GM12878 (cell line): ENCODE data around the gene COL1A2. TPM values are rescaled to one million over a fixed set of nuclear protein-coding genes. Genes with fewer than 3 reads are reported as not detected.

ENCODE experiments used
- ATAC-seq: fragments of 200-7000 bp; cut with Tn5 transposase; 3 replicates; pipeline ENCODE4 v1.9.1; 2020; ENCODE audit warnings: mild to moderate bottlenecking, moderate library complexity
- BruUV-seq: library from RNA; stranded (reverse); fragments of 400-500 nt; replicated peaks from 2 replicates; lab custom pipeline; 2021; lab: Mats Ljungman, UMichigan
- CTCF ChIA-PET: fragments of 300-600 bp; sonication (Branson Sonifier 250); formaldehyde crosslinking; extraction: SDS; loops from one replicate; lab custom pipeline; 2021; ENCODE audit warnings: inconsistent platforms; lab: Yijun Ruan, JAX
- POLR2A ChIA-PET: fragments of 350-600 bp; formaldehyde crosslinking; extraction: SDS; loops from one replicate; lab custom pipeline; 2021; ENCODE audit warnings: inconsistent platforms; lab: Charles Lee
- RAD21 ChIA-PET: fragments of 300-600 bp; sonication (Branson Sonifier 250); formaldehyde crosslinking; loops from one replicate; lab custom pipeline; 2023; ENCODE audit warnings: antibody characterized with exemption; ENCODE audit not compliant: unreplicated experiment; lab: Charles Lee
- SMC1A ChIA-PET: fragments of 300-600 bp; sonication (Branson Sonifier 250); formaldehyde crosslinking; loops from one replicate; lab custom pipeline; 2023; ENCODE audit not compliant: unreplicated experiment, uncharacterized antibody; lab: Charles Lee
- DNase-seq: peaks from one replicate; pipeline ENCODE4 v3.0.0-alpha.2; 2011; ENCODE audit warnings: low read depth, low spot score
- FAIRE-seq: peaks from 3 replicates; lab custom pipeline; 2011; peaks lifted over from hg19 to GRCh38; lab: Jason Lieb, UNC
- H2AFZ ChIP-seq: 2 replicates; pipeline ENCODE4 v1.6.0; 2011; ENCODE audit warnings: low read depth, low read length, control low read depth; ENCODE audit not compliant: control insufficient read depth
- H3K27ac ChIP-seq: 2 replicates; pipeline ENCODE4 v1.5.1; 2011; ENCODE audit warnings: control low read depth; ENCODE audit not compliant: control insufficient read depth, insufficient read depth
- H3K27me3 ChIP-seq, 2 experiments: replicated peaks in 1 of 2; 2 replicates each; pipeline versions ENCODE4 v1.6.0 to v1.6.1; 2011; ENCODE audit warnings: low read length in 1 of 2; ENCODE audit not compliant: control insufficient read depth in 2 of 2, insufficient read depth in 2 of 2
- H3K36me3 ChIP-seq, 2 experiments: 2 replicates each; pipeline ENCODE4 v1.5.1; 2011; ENCODE audit warnings: low read length in 1 of 2; ENCODE audit not compliant: control insufficient read depth in 2 of 2, insufficient read depth in 2 of 2
- H3K4me1 ChIP-seq: 2 replicates; pipeline ENCODE4 v1.6.1; 2011; ENCODE audit warnings: mild to moderate bottlenecking, low read length, moderate library complexity, mixed read lengths; ENCODE audit not compliant: control insufficient read depth, insufficient read depth
- H3K4me2 ChIP-seq: 2 replicates; pipeline ENCODE4 v1.6.0; 2011; ENCODE audit warnings: control low read depth; ENCODE audit not compliant: control insufficient read depth, insufficient read depth
- H3K4me3 ChIP-seq: fragments of 200-600 bp; sonication (generic); 2 replicates; pipeline ENCODE4 v1.5.1; 2016
- H3K79me2 ChIP-seq: 2 replicates; pipeline ENCODE4 v1.6.0; 2011; ENCODE audit warnings: low read length; ENCODE audit not compliant: control insufficient read depth, insufficient read depth
- H3K9ac ChIP-seq: 2 replicates; pipeline ENCODE4 v1.8.0; 2011; ENCODE audit warnings: low read length, control low read depth, mixed read lengths; ENCODE audit not compliant: control insufficient read depth, insufficient read depth
- H3K9me3 ChIP-seq: replicated peaks from 3 replicates; pipeline ENCODE4 v1.5.1; 2011; ENCODE audit warnings: mild to moderate bottlenecking, low read length; ENCODE audit not compliant: control insufficient read depth, insufficient read depth
- H4K20me1 ChIP-seq: 2 replicates; pipeline ENCODE4 v1.6.0; 2011; ENCODE audit not compliant: control insufficient read depth, insufficient read depth
- ASH2L ChIP-seq: fragments of 300-600, 200-600 bp; sonication (generic); IDR thresholded peaks from 2 replicates; pipeline ENCODE4 v1.6.1; 2017; ENCODE audit warnings: low read depth, mild to moderate bottlenecking, borderline replicate concordance
- BCL11A ChIP-seq: IDR thresholded peaks from 2 replicates; pipeline ENCODE4 v1.6.1; 2011; ENCODE audit warnings: low read depth, low read length
- CBX3 ChIP-seq: fragments of 200-600 bp; sonication (generic); IDR thresholded peaks from 2 replicates; pipeline ENCODE4 v1.6.1; 2016; ENCODE audit warnings: low read depth, borderline replicate concordance
- CEBPB ChIP-seq, 2 experiments: fragments of 150-350 bp in 1 of 2; IDR thresholded peaks; 2 replicates each; pipeline ENCODE4 v1.6.1; 2012 to 2014; ENCODE audit warnings: low read depth in 2 of 2, low read length in 2 of 2, borderline replicate concordance in 1 of 2, inconsistent platforms in 1 of 2
- CREM ChIP-seq: IDR thresholded peaks from 2 replicates; pipeline ENCODE4 v1.6.1; 2014; ENCODE audit warnings: antibody characterized with exemption, low read depth
- CUX1 ChIP-seq: IDR thresholded peaks from 2 replicates; pipeline ENCODE4 v1.6.1; 2012; ENCODE audit warnings: improper control_type of control experiment, low read depth, low read length; ENCODE audit not compliant: insufficient replicate concordance
- EP300 ChIP-seq, 2 experiments: fragments of 150-350 bp in 1 of 2; IDR thresholded peaks; 2 replicates each; pipeline ENCODE4 v1.6.1; 2011 to 2012; ENCODE audit warnings: low read depth in 2 of 2, low read length in 2 of 2, borderline replicate concordance in 1 of 2, improper control_type of control experiment in 1 of 2, inconsistent platforms in 1 of 2; ENCODE audit not compliant: control insufficient read depth in 1 of 2
- MLLT1 ChIP-seq: fragments of 450-650 bp; IDR thresholded peaks from 2 replicates; pipeline ENCODE4 v1.6.1; 2016; ENCODE audit warnings: mild to moderate bottlenecking
- POLR2AphosphoS2 ChIP-seq: IDR thresholded peaks from 2 replicates; pipeline ENCODE4 v1.6.1; 2011; ENCODE audit warnings: low read depth, mild to moderate bottlenecking, low read length, improper control_type of control experiment, moderate library complexity
- USF1 ChIP-seq: IDR thresholded peaks from 2 replicates; pipeline ENCODE4 v1.6.1; 2011; ENCODE audit warnings: borderline replicate concordance, low read depth, mild to moderate bottlenecking, moderate library complexity, mixed read lengths, low read length; ENCODE audit not compliant: insufficient read depth; ENCODE audit errors: extremely low read length
- ZNF687 ChIP-seq: fragments of 450-650 bp; IDR thresholded peaks from 2 replicates; pipeline ENCODE4 v1.6.1; 2017; ENCODE audit warnings: mild to moderate bottlenecking, moderate library complexity
- WGBS: methylation state at CpG from one replicate; pipeline ENCODE4 v1.1.6; 2016; ENCODE audit warnings: low lambda C conversion rate; ENCODE audit not compliant: insufficient replicate concordance, insufficient coverage; ENCODE audit errors: missing lambda C conversion rate; 5-methylcytosine and 5-hydroxymethylcytosine counted together
- in situ Hi-C: fragments of 300-500 bp; cut with MboI; formaldehyde crosslinking; loops from 9 replicates; pipeline ENCODE4 v1.14.3; 2018; ENCODE audit warnings: mixed read lengths
- intact Hi-C: fragments of 100-400 bp; cut with micrococcal nuclease; formaldehyde crosslinking; loops from one replicate; pipeline ENCODE4 v1.14.2; 2022; ENCODE audit not compliant: unreplicated experiment
- polyA plus RNA-seq, 11 experiments: library from polyadenylated mRNA; depleted of rRNA in 4 of 11; unstranded in 6 of 11; stranded (reverse) in 5 of 11; fragments of >200 nt; fragmentation: Nextera tagmentation in 4 of 11; fragmentation: Illumina TruSeq in 1 of 11; extraction: Ambion mirVana in 4 of 11; extraction: Trizol in 1 of 11; gene quantifications; 1 replicate in 1 of 11; 2 replicates in 10 of 11; pipeline versions ENCODE4 v1.2.1 to v1.2.3, GENCODE V29; 2011 to 2016; ENCODE audit warnings: inconsistent platforms in 2 of 11, missing spikeins in 2 of 11, low read depth in 1 of 11
- total RNA-seq, 4 experiments: library from RNA; depleted of rRNA in 3 of 4; stranded (reverse); fragments of >200 nt in 3 of 4; fragmentation: Illumina TruSeq in 1 of 4; extraction: Trizol in 1 of 4; gene quantifications; 2 replicates each; pipeline versions ENCODE4 v1.2.1 to v1.2.3, GENCODE V29; 2013 to 2021

The COL1A2 gene
- total and polyA plus RNA-seq, 10 of the 15 experiments (the other 5 are each of a cell fraction or from before 2014, with no cell fraction given) = 0.03 to 2.5 (median 0.76) TPM; not detected in 4

GRCh38 chr7:94458041-94458440 is 63.3 kb downstream of the COL1A2 start:
- H4K20me1 ChIP-seq = no peaks in the 10 kb centered on the region
- no TSS peak for BruUV-seq
- H3K9ac ChIP-seq = no peak overlapping the region
- no peaks in the 10 kb centered on the region for H3K4me1 ChIP-seq
- ChIA-PET CTCF (interaction anchor here (1.9 to 2.2 kb wide), 2 partner anchors 9 to 15 kb away, joined by 5 to 18 read pairs; no protein-coding TSS in a partner anchor), SMC1A (interaction anchor here (1.1 kb wide), 1 partner anchor 15 kb away, joined by 3 read pairs; no protein-coding TSS in a partner anchor), POLR2A (no interaction called here), RAD21 (interaction anchor here (2.0 kb wide), 1 partner anchor 35 kb away, joined by 4 read pairs; no protein-coding TSS in a partner anchor)
- H3K36me3 ChIP-seq = no peaks in the 10 kb centered on the region
- H3K79me2 ChIP-seq = no peaks in the 10 kb centered on the region
- FAIRE-seq = no peak
- H3K4me3 ChIP-seq = no peak overlapping the region
- no peak overlapping the region for H2AFZ ChIP-seq
- no peak for ATAC-seq
- WGBS = 86% methylated on average over 4 of the region's 4 CpGs
- intact Hi-C loops = loop anchor here (10.0 kb wide), 1 partner anchor 587 kb away; no protein-coding TSS in a partner anchor
- no peak for DNase-seq
- no peaks in the 10 kb centered on the region for H3K27me3 ChIP-seq
- H3K4me2 ChIP-seq = no peak overlapping the region
- in situ Hi-C loops = no loop called here
- H3K27ac ChIP-seq = no peak overlapping the region
- H3K9me3 ChIP-seq = no peaks in the 10 kb centered on the region; the same call in 2 of the 3 replicates
- TF ChIP-seq BCL11A = no peak
- TF ChIP-seq CUX1 = no peak
- TF ChIP-seq ASH2L = no peak
- TF ChIP-seq POLR2AphosphoS2 = no peak
- no peak for TF ChIP-seq CREM
- TF ChIP-seq EP300 (IDR thresholded peaks at IDR 0.05; ENCODE audit: borderline replicate concordance in 1 of 2, control insufficient read depth in 1 of 2, low read depth in 2 of 2, low read length in 2 of 2) = no peak
- no peak for TF ChIP-seq CEBPB (IDR thresholded peaks at IDR 0.05; ENCODE audit: borderline replicate concordance in 1 of 2, low read depth in 2 of 2, low read length in 2 of 2)
- no peak for TF ChIP-seq CBX3
- no peak for TF ChIP-seq USF1
- TF ChIP-seq ZNF687 = no peak
- no peak for TF ChIP-seq MLLT1
